ENCODE results near the gene B3GNT7.

Gene B3GNT7

DNA sequence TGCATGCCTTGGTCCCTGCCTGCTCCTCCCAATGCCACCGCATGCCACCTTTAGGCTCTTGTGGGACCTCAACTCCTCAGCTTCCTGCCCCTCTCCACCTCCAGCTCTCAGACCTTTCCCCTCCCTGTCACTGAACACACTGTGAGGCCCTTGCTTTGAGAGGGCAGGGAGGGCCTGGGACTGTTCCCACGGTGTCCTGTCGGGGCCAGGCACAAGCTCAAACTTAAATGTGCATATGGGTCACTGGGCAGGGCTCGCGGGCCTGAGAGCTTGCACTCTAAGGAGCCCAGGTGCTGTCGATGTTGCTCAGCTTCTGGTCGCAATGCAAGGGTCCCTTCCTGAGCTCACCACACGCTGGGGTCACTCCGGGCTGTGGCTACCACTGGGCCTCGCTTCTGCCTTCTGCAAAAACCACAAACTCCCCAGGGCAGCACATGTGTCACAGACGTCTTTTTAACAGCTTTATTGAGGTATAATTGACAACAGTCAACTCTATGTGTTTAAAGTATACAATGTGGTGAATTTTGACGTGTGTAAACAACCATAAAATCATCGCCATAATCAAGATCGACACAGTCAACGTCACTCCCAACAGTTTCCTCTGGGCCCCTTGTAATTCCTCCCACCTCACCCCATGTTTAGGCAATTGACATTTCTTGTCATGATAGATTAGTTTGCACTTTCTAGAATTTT, 11.9 kb upstream of the B3GNT7 start:
- DNase-seq (ENCODE audit: low read depth in 1 of 2, low spot score in 1 of 2), result no peak

DNA sequence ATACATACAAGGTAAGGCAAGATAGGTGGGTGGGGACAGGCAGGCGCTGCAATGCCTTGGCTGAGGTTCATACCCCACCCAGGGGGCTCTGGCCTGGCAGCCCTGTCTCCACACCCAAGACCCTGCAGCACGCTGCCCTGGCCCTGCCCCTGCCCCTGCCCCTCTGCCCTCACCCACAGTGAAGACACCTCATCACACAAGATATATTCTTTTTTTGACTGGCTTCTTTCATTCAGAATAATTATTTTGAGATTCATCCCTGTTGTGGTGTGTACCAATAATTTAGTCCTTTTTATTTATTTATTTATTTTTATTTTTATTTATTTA, 11.4 kb upstream of the B3GNT7 start:
- DNase-seq (ENCODE audit: low read depth in 1 of 2, low spot score in 1 of 2), result no peak

DNA sequence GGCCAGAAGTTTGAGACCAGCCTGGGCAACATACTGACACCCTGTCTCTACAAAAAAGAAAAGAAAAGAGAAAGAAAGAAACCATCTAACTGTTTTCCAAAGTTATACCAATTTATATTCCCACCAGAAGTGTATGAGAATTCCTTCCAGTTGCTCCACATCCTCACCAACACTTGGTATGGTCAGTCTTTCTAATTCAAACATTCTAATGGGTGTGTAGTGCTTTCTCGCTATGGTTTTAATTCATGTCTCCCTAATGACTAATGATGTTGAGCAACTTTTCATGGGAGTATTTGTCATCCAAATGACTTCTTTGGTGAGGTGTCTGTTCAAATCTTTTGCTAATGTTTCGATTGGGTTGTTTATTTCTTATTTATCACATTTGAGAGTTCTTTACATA, 10.5 kb upstream of the B3GNT7 start:
- no peak for DNase-seq (ENCODE audit: low read depth in 1 of 2, low spot score in 1 of 2)

DNA sequence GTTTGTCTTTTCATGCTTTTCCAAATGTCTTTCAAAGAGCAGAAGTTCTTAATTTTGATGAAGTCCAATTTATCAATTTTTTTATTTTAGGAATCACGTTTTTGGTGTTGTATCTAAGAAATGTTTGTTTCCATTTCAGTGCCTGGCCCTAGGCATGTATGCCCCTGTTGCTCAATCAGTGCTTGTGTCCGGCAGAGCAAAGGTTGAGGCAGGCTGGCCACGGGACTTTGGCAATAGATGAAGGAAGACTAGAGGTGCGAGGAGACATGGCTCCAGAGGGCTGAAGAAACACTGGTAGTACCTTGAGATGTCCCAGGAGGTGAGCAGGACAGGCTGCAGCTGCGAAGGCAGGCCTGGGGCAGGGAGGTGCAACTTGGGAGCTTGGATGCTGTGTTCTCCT, 10.1 kb upstream of the B3GNT7 start:
- no peak for DNase-seq (ENCODE audit: low read depth in 1 of 2, low spot score in 1 of 2)

DNA sequence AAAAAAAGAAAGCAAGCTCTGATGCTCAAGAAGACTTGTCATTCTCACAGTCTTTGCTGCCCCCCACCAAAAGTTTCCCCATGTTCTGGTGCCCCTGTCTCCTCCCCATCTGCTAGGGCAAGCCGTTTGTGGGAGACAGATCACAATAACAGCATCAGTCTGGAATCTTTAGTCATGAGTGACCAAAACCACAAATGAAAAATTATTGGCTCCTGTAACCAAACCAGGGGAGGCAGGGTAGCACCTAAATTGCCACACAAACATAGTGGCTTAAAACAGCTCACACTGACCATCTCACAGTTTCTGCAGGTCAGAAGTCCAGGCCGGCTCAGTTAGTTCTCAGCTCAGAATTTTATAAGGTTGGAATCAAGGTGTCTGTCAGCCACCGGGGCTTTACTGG, 9.1 kb upstream of the B3GNT7 start:
- no peak for DNase-seq (ENCODE audit: low read depth in 1 of 2, low spot score in 1 of 2)

DNA sequence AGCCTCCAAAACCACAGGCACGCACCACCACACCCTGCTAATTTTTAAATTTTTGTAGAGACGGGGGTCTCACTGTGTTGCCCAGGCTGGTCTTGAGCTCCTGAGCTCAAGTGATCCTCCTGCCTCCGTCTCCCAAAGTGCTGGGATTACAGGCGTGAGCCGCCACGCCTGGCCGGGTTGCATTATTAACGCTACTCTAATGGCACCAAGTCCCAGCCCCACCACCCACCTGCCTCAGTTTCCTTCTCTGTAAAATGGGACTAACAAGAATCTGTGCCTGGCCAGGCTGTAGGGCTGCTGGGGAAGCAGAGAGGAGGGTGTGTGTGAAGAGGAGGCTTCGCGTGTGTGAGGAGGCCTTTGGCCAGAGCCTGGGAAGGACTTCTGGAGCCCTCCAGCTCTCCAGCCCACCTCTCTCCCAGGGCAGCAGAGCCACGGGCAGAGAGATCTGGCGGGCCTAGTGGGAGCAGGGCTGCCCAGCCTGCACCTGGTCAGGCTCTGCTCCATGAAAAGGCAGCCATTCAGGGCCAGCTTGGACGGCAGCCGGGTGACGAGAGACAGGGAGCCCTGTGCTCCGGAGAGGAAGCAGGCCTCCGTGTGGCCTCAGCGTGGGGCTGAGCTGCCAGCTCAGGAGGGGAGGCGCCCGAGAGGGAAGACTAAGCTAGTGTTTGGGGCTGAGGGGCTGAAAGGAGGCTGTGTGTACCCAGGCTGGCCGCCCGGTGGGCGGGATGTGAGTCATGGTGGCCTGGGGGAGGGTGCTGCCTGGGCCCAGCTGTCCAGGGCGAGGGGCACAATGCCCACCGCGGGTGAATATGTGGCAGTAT, 7.4 kb upstream of the B3GNT7 start:
- no peak for DNase-seq (ENCODE audit: low read depth in 1 of 2, low spot score in 1 of 2)

DNA sequence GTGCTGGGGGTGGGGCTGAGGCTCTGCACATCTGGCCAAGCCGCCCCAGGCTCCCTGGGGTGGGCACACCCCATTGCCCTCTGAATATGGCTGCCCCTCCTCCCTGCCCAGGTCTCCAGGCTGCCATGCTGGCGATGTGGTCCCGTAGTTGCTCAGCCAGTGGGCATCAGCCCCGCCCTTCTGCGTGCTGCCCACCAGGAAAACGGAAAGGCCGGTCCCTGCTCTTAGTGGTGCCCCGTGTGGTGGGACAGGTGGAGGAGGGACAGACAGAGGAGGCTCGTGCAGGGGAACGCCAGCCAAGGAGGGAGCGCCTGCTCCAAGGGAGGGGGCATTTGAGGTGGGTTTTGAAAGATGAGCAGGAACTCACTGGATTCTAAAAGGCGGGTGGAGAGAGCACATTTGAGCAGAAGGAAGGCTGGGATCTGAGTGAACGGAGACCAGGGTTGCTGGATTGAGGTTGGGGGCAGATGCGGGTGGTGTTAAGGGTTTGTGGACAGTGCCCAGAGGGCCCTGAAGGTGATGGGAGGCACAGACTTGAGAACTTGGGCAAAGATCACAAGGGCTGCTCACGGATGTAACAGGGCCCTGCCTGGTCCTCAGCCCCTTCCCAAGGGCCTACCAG, 6.7 kb upstream of the B3GNT7 start:
- no peak for DNase-seq (ENCODE audit: low read depth in 1 of 2, low spot score in 1 of 2)

DNA sequence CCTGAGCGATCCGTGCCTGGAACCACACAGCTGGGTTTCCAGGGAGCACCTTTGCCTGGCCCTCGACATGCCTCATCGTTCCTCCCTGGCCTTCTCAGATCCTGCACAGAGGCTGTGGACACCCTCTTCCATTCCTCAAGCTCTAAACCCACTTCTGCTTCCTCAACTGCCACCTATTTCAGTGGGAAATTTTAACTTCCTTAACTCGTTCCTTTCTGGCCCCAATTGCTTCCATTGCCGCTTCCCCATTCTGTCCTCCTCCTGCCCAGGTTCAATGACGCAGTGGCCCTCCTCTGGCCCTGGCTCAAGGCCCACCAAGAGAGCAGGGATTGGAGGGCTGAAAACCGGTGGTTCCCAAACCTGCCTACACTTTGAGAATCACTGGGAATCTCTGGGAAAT, 4.8 kb upstream of the B3GNT7 start:
- DNase-seq (ENCODE audit: low read depth in 1 of 2, low spot score in 1 of 2), result no peak

DNA sequence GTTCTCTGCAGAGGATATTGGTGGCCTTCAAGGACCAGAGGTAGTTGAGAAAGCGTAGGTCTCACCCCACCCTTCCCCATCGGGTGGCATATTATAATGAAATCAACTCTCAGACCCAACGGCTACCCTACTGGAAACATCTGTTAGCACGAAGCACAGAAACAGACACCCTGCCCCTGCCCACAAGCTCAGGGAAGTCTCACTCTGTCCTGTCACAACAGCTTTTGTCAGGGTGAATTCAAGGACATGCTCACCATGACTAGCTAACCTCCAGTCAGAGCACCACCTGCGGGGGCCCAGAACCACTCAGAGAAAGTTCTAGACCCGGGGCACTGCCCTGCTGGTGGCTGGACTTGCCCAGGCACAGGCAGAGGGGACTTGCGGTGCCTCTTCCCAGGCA, 3.5 kb upstream of the B3GNT7 start:
- DNase-seq (ENCODE audit: low read depth in 1 of 2, low spot score in 1 of 2), result no peak

DNA sequence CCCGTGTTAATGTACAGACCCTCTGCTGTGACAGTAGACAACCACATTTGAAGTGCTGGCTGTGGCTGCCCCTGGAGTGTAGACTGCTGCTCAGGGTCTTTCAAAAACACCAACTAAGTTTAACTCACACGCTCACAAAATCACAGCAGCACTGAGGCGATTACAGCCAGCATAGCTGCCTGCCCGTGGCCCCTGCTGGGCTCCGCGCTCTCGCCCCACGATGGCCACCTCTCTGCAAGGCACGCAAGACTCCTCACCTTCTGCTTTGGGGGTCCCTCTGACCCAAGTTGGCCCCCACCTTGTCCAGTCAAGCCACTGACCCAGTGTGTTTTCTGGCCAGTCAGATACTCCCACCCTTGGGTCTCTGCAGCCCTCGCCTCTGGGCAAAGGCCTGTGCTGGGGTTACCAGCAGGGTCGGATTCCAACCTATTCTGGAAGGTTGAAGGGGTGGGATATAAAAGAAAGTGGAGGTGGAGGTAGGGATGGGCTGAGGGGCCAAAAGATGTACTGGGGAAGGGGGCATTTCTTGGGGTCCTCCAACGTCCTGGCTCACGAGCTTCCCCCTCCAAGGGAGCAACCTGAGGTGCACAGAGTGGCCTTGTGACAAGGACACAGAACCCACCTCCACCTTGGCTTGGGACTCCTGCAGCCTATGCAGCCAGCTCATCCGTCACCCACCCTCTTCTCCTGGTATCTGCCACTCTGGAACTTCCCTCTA, 2.9 kb upstream of the B3GNT7 start:
- no peak for DNase-seq (ENCODE audit: low read depth in 1 of 2, low spot score in 1 of 2)

DNA sequence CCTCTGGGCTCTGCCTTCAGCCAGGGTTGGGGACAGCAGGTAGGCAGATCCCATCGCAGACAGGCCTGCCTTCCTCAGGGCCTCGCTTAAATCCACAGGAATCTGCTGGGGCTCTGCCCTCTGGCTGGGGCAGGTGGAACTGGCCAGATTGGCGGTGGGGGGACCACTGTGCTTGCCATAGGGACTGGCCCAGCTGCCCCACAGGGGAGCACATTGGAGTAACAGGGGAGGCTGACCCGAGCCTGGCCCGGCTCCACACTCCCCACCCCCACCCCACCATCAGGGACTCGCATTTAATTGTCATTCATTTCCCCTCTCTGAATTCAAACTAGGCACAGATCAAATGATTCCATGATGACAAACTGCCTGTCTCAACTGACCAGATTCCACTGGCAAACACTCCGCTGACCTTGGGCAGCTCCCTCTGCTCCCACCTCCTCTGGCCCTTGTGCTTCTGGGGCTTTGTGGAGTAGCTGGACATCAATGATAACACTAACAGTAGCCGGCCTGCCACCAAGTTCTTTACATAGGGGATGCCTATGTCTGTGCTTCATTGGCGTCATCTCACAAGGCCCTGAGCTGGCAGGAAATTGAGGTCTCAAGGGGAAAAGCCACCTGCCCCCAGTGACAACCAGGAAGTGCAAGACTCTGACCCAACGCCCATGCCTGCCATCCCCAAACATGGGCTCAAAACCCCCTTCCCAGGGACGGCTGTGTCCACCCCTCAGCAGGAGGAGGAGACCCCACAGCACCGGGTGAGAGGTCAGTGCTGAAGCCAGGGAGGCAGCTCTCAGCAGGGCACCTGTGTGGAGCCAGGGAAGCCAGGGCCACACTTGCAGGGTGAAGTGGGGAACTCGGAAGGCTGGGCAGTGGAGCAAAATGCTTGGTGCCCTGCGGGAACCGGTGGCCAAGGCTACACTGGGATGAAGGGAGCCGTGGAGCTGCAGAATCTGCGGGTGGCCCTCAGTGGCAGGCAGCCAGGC, 2.1 kb upstream of the B3GNT7 start:
- no peak for DNase-seq (ENCODE audit: low read depth in 1 of 2, low spot score in 1 of 2)

DNA sequence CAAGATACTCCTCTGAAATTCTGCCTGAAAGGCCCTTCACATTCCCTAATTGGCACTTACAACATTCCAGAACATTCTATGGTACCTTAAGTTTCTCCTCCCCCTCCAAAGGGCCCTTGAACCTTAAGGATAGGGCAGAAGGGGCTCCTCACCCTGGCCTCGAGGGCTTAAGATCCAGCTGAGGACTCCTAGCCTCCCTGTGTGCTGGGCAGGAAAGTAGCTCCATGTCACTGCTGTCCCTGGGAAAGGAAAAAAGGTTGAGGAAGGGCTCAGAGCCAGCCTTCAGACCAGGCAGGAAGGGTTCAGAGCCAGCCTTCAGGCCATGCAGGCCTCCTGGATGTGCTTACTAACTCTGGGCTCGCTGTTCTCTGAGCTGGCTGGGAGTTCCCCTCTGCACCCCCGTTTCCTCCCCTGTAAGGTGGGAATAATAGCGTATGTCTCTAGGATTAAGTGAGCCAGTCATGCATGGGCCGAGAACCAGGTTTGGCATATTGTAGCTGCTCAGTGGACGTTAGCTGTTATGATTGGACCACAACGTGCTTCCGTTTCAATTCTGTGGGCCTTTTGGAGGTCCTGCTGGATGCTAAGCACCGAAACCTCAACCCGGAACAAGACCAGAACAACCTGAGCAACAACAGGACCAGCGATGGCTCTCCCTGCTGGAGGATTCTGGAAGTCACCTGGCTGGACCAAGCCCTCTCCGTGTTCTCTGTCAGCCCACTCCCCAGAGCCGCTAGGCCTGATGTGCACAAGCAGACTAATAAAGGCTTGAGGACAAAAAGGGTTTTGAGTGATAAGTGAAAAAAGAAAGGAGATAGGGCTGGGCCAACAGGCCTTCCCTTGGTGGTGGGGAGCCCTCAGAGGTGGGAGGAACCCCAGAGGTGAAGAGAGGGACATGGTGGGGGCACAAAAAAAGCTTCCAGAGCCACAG, 1.0 kb upstream of the B3GNT7 start:
- DNase-seq (ENCODE audit: low read depth in 1 of 2, low spot score in 1 of 2), result no peak

DNA sequence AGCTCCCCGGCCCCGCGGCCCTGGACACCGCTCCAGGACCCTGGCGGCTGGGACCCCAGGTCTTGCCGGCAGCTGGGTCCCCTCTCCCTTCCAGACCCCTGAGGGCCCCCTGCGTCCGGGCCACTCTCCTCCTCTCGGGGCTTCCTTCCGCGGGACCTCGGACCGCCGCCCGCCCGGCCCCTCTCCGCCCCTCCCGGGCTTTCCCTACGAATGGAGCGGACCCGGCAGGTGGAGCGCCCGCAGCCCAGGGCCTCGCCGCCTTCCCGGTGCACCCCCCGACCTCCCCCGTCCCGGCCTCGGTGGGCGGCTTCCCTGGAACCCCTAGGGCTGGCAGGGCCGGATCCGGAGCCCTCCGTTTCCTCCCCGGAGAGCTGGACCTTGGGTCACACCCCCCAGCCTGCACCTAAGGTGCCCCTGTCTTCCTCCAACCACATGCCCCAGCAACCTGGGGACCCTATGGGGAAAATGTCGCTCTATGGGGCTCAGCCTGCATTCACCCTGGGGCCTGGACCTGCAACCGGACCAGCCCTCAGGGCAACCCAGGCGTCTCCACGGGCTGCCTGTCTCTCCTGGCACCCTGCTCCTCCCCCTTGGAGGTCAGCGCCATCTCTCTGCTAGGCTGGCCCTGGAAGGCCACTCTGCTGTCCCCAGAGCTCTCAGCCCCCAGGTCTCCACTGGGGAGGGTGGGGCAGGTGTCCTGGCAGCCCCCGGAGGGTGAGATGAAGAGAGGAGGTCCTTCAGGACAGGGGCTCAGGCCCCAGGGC, 730 bp downstream of the B3GNT7 start:
- no peak for DNase-seq (ENCODE audit: low read depth in 1 of 2, low spot score in 1 of 2)

DNA sequence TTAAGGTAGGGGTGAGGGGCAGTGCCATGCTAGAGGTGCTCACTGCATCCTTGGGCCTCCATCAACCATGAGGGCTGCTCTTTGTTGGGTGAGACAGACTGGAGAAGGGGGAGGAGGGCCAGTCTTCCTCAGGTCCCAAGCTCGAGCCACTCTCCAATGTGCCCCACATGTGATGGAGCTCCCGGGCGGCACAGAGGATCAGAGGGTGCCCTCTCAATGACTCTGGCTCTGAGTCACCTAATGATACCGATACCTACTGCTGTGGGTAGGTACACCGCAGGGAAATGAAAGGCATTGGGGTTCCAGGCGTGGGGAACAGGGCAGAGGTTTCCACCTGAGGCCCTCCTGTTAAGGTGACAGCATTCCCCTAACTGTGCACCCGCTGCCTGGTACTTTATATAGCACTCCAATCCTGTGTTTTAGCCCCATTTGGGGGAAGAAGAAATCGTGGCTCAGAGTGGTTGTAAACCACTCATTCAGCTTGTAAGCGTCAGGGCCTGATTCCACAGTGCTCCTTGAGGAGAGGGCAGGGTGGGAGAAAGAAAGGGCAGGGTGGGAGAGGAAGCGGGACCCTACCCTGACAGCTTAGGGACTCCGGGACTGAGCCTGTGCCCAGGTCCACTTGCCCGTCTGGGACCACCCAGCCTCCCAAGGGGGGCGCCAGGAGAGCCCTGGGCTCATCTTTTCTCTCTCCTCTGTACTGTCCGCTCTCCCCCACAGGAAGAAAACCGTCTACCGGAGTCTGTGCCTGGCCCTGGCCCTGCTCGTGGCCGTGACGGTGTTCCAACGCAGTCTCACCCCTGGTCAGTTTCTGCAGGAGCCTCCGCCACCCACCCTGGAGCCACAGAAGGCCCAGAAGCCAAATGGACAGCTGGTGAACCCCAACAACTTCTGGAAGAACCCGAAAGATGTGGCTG, 1.8 kb downstream of the B3GNT7 start:
- DNase-seq (ENCODE audit: low read depth in 1 of 2, low spot score in 1 of 2), result no peak

DNA sequence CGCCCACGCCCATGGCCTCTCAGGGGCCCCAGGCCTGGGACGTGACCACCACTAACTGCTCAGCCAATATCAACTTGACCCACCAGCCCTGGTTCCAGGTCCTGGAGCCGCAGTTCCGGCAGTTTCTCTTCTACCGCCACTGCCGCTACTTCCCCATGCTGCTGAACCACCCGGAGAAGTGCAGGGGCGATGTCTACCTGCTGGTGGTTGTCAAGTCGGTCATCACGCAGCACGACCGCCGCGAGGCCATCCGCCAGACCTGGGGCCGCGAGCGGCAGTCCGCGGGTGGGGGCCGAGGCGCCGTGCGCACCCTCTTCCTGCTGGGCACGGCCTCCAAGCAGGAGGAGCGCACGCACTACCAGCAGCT, 2.4 kb downstream of the B3GNT7 start:
- DNase-seq (ENCODE audit: low read depth in 1 of 2, low spot score in 1 of 2), result no peak

DNA sequence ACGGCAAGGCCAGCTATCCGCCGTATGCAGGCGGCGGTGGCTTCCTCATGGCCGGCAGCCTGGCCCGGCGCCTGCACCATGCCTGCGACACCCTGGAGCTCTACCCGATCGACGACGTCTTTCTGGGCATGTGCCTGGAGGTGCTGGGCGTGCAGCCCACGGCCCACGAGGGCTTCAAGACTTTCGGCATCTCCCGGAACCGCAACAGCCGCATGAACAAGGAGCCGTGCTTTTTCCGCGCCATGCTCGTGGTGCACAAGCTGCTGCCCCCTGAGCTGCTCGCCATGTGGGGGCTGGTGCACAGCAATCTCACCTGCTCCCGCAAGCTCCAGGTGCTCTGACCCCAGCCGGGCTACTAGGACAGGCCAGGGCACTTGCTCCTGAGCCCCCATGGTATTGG, 3.1 kb downstream of the B3GNT7 start:
- DNase-seq (ENCODE audit: low read depth in 1 of 2, low spot score in 1 of 2), result no peak

DNA sequence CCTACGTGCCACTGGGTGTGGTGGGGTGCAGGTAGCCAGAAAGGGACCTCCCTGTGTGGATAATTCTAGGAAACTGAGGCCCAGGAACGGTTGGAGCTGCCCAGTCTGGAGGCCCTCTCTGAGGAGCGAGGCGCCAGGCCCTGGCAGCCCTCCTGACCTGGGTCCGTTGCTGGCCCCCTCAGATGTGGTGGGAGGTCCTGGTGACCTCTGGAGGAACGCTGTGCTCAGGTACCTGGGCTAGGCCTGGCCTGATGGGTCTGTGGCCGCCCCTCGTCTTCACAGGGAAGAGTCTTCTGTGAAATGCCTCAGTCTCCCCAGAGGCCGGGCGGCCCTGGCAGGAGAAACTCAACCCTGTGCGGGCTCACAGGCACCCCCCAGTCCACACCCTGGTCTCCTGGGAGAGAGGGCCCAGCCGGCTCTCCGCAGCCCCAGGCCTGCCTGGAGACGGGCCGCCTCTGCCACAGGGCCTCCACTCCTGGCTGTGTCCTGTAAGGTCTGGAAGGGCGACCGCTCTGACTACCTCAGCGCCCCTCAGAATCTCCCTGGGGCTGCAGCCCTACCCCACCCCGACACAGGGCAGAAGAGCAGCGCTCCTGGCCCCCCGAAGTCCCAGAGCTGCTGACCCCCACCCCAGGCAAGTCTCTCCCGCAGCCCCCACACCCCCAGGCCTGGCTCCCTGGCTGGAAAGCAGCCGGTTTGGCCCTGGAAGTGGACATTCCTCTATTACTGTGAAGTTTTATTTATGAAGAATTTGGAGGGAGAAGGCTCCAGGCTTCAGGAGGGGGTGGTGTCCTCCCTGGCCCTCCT, 3.7 kb downstream of the B3GNT7 start:
- no peak for DNase-seq (ENCODE audit: low read depth in 1 of 2, low spot score in 1 of 2)

Data from activated T-helper 1 cell treated with anti-CD3 and anti-CD28 coated beads, Interleukin-2, amount 50 U/mL, for 16 hours (primary cell).